Measurements from ENCODE around the gene HOXD11. TPM values are rescaled to one million over a fixed set of nuclear protein-coding genes. Genes with fewer than 3 reads are reported as not detected.

Gene HOXD11
- total and polyA plus RNA-seq, 2 of the 4 experiments (the other 2 are of a cell fraction): not detected

DNA sequence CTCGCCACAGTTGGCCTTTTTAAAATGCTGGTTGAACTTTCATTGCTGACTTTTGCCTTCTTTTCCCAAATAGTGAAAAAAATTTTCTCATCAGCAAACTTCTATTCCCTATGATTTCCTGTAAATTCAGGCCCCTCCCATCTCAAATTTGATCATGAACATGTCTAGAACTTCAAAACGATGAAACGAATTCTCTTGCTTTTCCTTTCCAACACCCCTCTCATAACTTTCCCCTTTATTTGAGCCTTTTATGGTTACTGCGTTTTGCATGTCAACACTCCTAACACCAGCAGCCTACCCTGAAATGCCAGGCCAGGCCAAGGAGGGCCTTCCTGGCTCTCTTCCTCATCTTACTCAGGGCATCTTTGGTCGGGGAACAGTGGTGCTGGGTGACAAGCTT is 16.2 kb upstream of the HOXD11 start (continued):
- TF ChIP-seq CTCF (conservative IDR thresholded peaks at IDR 0.05; ENCODE audit: low read depth, low read length) (no peak), BHLHE40 (IDR thresholded peaks at IDR 0.05; ENCODE audit: low read depth, low read length) (no peak)
